K562 (cell line): ENCODE data around the gene TULP1. TPM values are rescaled to one million over a fixed set of nuclear protein-coding genes. Genes with fewer than 3 reads are reported as not detected.

Experiments
- ATAC-seq: fragments of 200-7000 bp; cut with Tn5 transposase; 3 replicates; pipeline ENCODE4 v1.9.1; 2020; ENCODE audit warnings: moderate library complexity
- BruUV-seq: library from RNA; stranded (reverse); fragments of 400-500 nt; replicated peaks from 2 replicates; lab custom pipeline; 2021; lab: Mats Ljungman, UMichigan
- CTCF ChIA-PET: fragments of 300-600 bp; formaldehyde crosslinking; extraction: SDS; loops from one replicate; lab custom pipeline; 2021; ENCODE audit warnings: low intra/inter-chr PET ratio; lab: Yijun Ruan, JAX
- POLR2A ChIA-PET: fragments of 300-600, 350-650 bp; sonication (Branson Sonifier 250); formaldehyde crosslinking; extraction: SDS; loops from one replicate; lab custom pipeline; 2021; ENCODE audit warnings: antibody characterized with exemption, inconsistent platforms; lab: Yijun Ruan, JAX
- DNase-seq, 4 experiments: peaks; one replicate each; pipeline versions ENCODE4 v3.0.0 to v3.0.0-alpha.2; 2011 to 2018; ENCODE audit warnings: low spot score in 3 of 4, mixed read lengths in 3 of 4; ENCODE audit errors: extremely low read depth in 1 of 4
- FAIRE-seq: peaks from 2 replicates; lab custom pipeline; 2011; peaks lifted over from hg19 to GRCh38; lab: Jason Lieb, UNC
- H2AFZ ChIP-seq: 2 replicates; pipeline ENCODE4 v1.6.0; 2011; ENCODE audit warnings: low read depth, low read length, control low read depth, inconsistent platforms
- H3K27ac ChIP-seq: fragments of 200-600 bp; 3 replicates; pipeline ENCODE4 v1.8.0; 2011; ENCODE audit warnings: low read depth, mild to moderate bottlenecking, control low read depth, inconsistent platforms, low read length, moderate library complexity, mixed read lengths; ENCODE audit errors: extremely low read depth
- H3K27me3 ChIP-seq, 2 experiments: fragments of 300-600 bp in 1 of 2; 2 replicates in 1 of 2; 3 replicates in 1 of 2; pipeline versions ENCODE4 v1.6.0 to v1.8.0; 2011; ENCODE audit warnings: inconsistent platforms in 2 of 2, low read length in 2 of 2, mild to moderate bottlenecking in 1 of 2, mixed read lengths in 1 of 2, moderate library complexity in 1 of 2; ENCODE audit not compliant: control insufficient read depth in 2 of 2, insufficient read depth in 2 of 2
- H3K36me3 ChIP-seq: fragments of 300-600 bp; 3 replicates; pipeline ENCODE4 v1.8.0; 2011; ENCODE audit warnings: mild to moderate bottlenecking, low read length, inconsistent platforms; ENCODE audit not compliant: control insufficient read depth, insufficient read depth
- H3K4me1 ChIP-seq, 2 experiments: fragments of 200-600 bp in 1 of 2; replicated peaks in 1 of 2; 2 replicates in 1 of 2; 3 replicates in 1 of 2; pipeline versions ENCODE4 v1.5.1 to v1.8.0; 2011; ENCODE audit warnings: inconsistent platforms in 2 of 2, low read length in 2 of 2, mild to moderate bottlenecking in 1 of 2, mixed read lengths in 1 of 2, moderate library complexity in 1 of 2; ENCODE audit not compliant: control insufficient read depth in 2 of 2, insufficient read depth in 2 of 2
- H3K4me2 ChIP-seq: 2 replicates; pipeline ENCODE4 v1.6.1; 2011; ENCODE audit warnings: low read length, control low read depth, inconsistent platforms, mixed read lengths; ENCODE audit not compliant: insufficient read depth
- H3K4me3 ChIP-seq: fragments of 200-600 bp; sonication (generic), shearing (Covaris generic); 2 replicates; pipeline ENCODE4 v1.5.1; 2016; ENCODE audit warnings: control low read depth, inconsistent platforms
- H3K79me2 ChIP-seq: fragments of 200-600 bp; 3 replicates; pipeline ENCODE4 v1.8.0; 2011; ENCODE audit warnings: low read length, inconsistent platforms; ENCODE audit not compliant: control insufficient read depth, insufficient read depth
- H3K9ac ChIP-seq, 2 experiments: 2 replicates each; pipeline versions ENCODE4 v1.6.0 to v1.6.1; 2011; ENCODE audit warnings: low read depth in 2 of 2, low read length in 2 of 2, control low read depth in 1 of 2, inconsistent platforms in 1 of 2, mild to moderate bottlenecking in 1 of 2, mixed read lengths in 1 of 2; ENCODE audit not compliant: insufficient read depth in 1 of 2
- H3K9me1 ChIP-seq: one replicate; pipeline ENCODE4 v1.6.0; 2011; ENCODE audit warnings: inconsistent platforms, mild to moderate bottlenecking, low read length, moderate library complexity; ENCODE audit not compliant: control insufficient read depth, insufficient read depth
- H3K9me3 ChIP-seq: replicated peaks from 2 replicates; pipeline ENCODE4 v1.5.1; 2011; ENCODE audit warnings: low read depth, low read length, inconsistent platforms; ENCODE audit not compliant: control insufficient read depth, insufficient read depth
- H4K20me1 ChIP-seq: replicated peaks from 2 replicates; pipeline ENCODE4 v1.6.1; 2011; ENCODE audit warnings: low read length, inconsistent platforms, mixed read lengths; ENCODE audit not compliant: control insufficient read depth, insufficient read depth
- ADNP ChIP-seq: fragments of 200-800 bp; sonication (Bioruptor generic); IDR thresholded peaks from 2 replicates; pipeline ENCODE4 v1.6.1; 2016; ENCODE audit warnings: missing genetic modification characterization, missing compliant biosample characterization
- BCOR ChIP-seq: fragments of 450-650 bp; IDR thresholded peaks from 2 replicates; pipeline ENCODE4 v1.6.1; 2016
- FOXK1 ChIP-seq: sonication (generic); formaldehyde crosslinking; IDR thresholded peaks from 2 replicates; pipeline ENCODE4 v1.8.0; 2022; ENCODE audit warnings: missing genetic modification reagents, mild to moderate bottlenecking, borderline replicate concordance
- HCFC1 ChIP-seq: IDR thresholded peaks from 2 replicates; pipeline ENCODE4 v1.6.1; 2012; ENCODE audit warnings: low read depth, low read length, improper control_type of control experiment
- HDAC2 ChIP-seq: fragments of 450-650 bp; IDR thresholded peaks from 2 replicates; pipeline ENCODE4 v1.6.1; 2016; ENCODE audit warnings: mild to moderate bottlenecking
- KDM1A ChIP-seq, 2 experiments: fragments of 450-650 bp; IDR thresholded peaks; 2 replicates each; pipeline ENCODE4 v1.6.1; 2016; ENCODE audit warnings: mild to moderate bottlenecking in 2 of 2
- RBM25 ChIP-seq: fragments of 200-400 bp; formaldehyde crosslinking; IDR thresholded peaks from 2 replicates; pipeline ENCODE4 v1.6.1; 2018; ENCODE audit warnings: low read length, low read depth, moderate library complexity; ENCODE audit not compliant: severe bottlenecking
- WGBS: fragments of 100-300 bp; shearing (Covaris generic); methylation state at CpG from one replicate; pipeline ENCODE4 v1.1.6; 2016; ENCODE audit warnings: low coverage, mixed read lengths; ENCODE audit not compliant: insufficient coverage; ENCODE audit errors: missing lambda C conversion rate; 5-methylcytosine and 5-hydroxymethylcytosine counted together
- in situ Hi-C: fragments of 300-500 bp; cut with MboI; formaldehyde crosslinking; loops from 4 replicates; pipeline ENCODE4 v1.15.0; 2018; ENCODE audit warnings: inconsistent platforms, mixed read lengths
- intact Hi-C: fragments of 100-400 bp; cut with micrococcal nuclease; formaldehyde crosslinking; loops from 2 replicates; pipeline ENCODE4 v1.14.2; 2022
- polyA plus RNA-seq, 8 experiments: library from polyadenylated mRNA; depleted of rRNA in 4 of 8; stranded (reverse) in 5 of 8; unstranded in 3 of 8; fragments of >200 nt; fragmentation: Nextera tagmentation in 2 of 8; fragmentation: Illumina TruSeq in 1 of 8; extraction: Ambion mirVana in 2 of 8; extraction: Trizol in 1 of 8; gene quantifications; 2 replicates each; pipeline versions ENCODE4 v1.2.1 to v1.2.3, GENCODE V29; 2011 to 2014; ENCODE audit warnings: inconsistent platforms in 1 of 8, missing spikeins in 1 of 8
- total RNA-seq, 7 experiments: library from RNA; depleted of rRNA in 6 of 7; stranded (reverse); fragments of >200 nt in 6 of 7; fragmentation: Illumina TruSeq in 2 of 7; extraction: Trizol in 2 of 7; gene quantifications; 2 replicates each; pipeline versions ENCODE4 v1.2.1 to v1.2.3, GENCODE V29; 2011 to 2021; ENCODE audit warnings: low replicate concordance in 1 of 7
- TF ChIP-seq, protein P1 (sequence below): sonication (generic); formaldehyde crosslinking; IDR thresholded peaks from 2 replicates; pipeline ENCODE4 v1.8.0; 2022; ENCODE audit warnings: missing genetic modification reagents, mild to moderate bottlenecking, borderline replicate concordance
- TF ChIP-seq, protein P2 (sequence below): fragments of 250-450 bp; sonication (Bioruptor Pico); IDR thresholded peaks from 2 replicates; pipeline ENCODE4 v1.5.0; 2020; ENCODE audit warnings: mild to moderate bottlenecking, borderline replicate concordance
- TF ChIP-seq, protein P3 (sequence below): fragments of 250-450 bp; sonication (Bioruptor Pico); IDR thresholded peaks from 2 replicates; pipeline ENCODE4 v1.4.0; 2020; ENCODE audit warnings: mild to moderate bottlenecking, moderate library complexity

TULP1 gene
- total and polyA plus RNA-seq, 9 of the 15 experiments (the other 6 are each of a cell fraction or from before 2014, with no cell fraction given), result 0.06 to 0.17 (median 0.09) TPM; not detected in 6

DNA sequence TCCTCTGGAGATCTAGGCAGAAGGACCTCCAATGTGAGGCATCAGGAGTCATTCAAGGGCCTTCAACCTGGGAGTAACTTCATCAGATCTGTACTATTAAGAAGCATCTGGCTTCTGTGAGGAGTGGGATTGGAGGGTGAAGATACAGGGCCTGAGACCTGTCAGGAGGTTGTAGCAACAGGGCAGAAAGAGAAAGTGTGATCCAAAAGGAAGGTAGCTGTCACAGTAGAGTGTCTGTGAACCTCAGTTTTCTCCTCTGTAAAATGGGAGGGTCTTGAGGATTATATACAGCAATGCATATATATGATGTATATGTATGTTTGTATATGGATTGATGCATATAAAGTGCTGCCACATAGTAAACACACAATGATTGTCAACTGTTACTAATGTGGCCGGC is 47.0 kb downstream of the TULP1 start:
- no peaks in the 10 kb centered on the region; a peak in 1 of 5 replicates for H3K27me3 ChIP-seq
- 0 out of 2 replicates have a peak, but pooled peaks cover 1% of the 10 kb centered on the region for H3K9me3 ChIP-seq
- in situ Hi-C loops, result loop anchor here (5.0 kb wide), 1 partner anchor 123 kb away; the partner anchor contains the start of gene PPARD
- H3K79me2 ChIP-seq, result peaks cover 26% of the 10 kb centered on the region
- no peak for ATAC-seq
- no TSS peak for BruUV-seq
- H3K4me1 ChIP-seq, result peaks cover 8 to 14% of the 10 kb centered on the region in 2 experiments; a peak in 4 of 5 replicates
- 88% methylated on average over 1 of the region's 1 CpG for WGBS
- no peak overlapping the region for H3K4me3 ChIP-seq
- H3K9ac ChIP-seq, result no peak overlapping the region
- TF ChIP-seq, protein P1, sequence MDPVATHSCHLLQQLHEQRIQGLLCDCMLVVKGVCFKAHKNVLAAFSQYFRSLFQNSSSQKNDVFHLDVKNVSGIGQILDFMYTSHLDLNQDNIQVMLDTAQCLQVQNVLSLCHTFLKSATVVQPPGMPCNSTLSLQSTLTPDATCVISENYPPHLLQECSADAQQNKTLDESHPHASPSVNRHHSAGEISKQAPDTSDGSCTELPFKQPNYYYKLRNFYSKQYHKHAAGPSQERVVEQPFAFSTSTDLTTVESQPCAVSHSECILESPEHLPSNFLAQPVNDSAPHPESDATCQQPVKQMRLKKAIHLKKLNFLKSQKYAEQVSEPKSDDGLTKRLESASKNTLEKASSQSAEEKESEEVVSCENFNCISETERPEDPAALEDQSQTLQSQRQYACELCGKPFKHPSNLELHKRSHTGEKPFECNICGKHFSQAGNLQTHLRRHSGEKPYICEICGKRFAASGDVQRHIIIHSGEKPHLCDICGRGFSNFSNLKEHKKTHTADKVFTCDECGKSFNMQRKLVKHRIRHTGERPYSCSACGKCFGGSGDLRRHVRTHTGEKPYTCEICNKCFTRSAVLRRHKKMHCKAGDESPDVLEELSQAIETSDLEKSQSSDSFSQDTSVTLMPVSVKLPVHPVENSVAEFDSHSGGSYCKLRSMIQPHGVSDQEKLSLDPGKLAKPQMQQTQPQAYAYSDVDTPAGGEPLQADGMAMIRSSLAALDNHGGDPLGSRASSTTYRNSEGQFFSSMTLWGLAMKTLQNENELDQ (CRISPR knock-in tag), result no peak
- TF ChIP-seq, protein P2, sequence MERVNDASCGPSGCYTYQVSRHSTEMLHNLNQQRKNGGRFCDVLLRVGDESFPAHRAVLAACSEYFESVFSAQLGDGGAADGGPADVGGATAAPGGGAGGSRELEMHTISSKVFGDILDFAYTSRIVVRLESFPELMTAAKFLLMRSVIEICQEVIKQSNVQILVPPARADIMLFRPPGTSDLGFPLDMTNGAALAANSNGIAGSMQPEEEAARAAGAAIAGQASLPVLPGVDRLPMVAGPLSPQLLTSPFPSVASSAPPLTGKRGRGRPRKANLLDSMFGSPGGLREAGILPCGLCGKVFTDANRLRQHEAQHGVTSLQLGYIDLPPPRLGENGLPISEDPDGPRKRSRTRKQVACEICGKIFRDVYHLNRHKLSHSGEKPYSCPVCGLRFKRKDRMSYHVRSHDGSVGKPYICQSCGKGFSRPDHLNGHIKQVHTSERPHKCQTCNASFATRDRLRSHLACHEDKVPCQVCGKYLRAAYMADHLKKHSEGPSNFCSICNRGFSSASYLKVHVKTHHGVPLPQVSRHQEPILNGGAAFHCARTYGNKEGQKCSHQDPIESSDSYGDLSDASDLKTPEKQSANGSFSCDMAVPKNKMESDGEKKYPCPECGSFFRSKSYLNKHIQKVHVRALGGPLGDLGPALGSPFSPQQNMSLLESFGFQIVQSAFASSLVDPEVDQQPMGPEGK (CRISPR knock-in tag), result no peak
- TF ChIP-seq HDAC2 (0 out of 2 replicates have a peak, but pooled peaks have one; percentile 24), HCFC1 (no peak), BCOR (peak; percentile 78), ADNP (tag) (peak; percentile 55; the same call in 1 of the 2 replicates), FOXK1 (CRISPR knock-in tag) (no peak), KDM1A (IDR thresholded peaks at IDR 0.05) (peak in 1 of 2 experiments; percentile 23; a peak in 1 of 4 replicates), RBM25 (peak; percentile 66)
- TF ChIP-seq, protein P3, sequence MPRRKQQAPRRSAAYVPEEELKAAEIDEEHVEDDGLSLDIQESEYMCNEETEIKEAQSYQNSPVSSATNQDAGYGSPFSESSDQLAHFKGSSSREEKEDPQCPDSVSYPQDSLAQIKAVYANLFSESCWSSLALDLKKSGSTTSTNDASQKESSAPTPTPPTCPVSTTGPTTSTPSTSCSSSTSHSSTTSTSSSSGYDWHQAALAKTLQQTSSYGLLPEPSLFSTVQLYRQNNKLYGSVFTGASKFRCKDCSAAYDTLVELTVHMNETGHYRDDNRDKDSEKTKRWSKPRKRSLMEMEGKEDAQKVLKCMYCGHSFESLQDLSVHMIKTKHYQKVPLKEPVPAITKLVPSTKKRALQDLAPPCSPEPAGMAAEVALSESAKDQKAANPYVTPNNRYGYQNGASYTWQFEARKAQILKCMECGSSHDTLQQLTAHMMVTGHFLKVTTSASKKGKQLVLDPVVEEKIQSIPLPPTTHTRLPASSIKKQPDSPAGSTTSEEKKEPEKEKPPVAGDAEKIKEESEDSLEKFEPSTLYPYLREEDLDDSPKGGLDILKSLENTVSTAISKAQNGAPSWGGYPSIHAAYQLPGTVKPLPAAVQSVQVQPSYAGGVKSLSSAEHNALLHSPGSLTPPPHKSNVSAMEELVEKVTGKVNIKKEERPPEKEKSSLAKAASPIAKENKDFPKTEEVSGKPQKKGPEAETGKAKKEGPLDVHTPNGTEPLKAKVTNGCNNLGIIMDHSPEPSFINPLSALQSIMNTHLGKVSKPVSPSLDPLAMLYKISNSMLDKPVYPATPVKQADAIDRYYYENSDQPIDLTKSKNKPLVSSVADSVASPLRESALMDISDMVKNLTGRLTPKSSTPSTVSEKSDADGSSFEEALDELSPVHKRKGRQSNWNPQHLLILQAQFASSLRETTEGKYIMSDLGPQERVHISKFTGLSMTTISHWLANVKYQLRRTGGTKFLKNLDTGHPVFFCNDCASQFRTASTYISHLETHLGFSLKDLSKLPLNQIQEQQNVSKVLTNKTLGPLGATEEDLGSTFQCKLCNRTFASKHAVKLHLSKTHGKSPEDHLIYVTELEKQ (CRISPR knock-in tag), result no peak
- no peak for FAIRE-seq
- H3K9me1 ChIP-seq, result no peaks in the 10 kb centered on the region
- H3K36me3 ChIP-seq, result peaks cover 69% of the 10 kb centered on the region
- intact Hi-C loops, result no loop called here
- peaks cover 18% of the 10 kb centered on the region for H4K20me1 ChIP-seq
- H3K4me2 ChIP-seq, result no peak overlapping the region
- no peak for DNase-seq
- POLR2A ChIA-PET, result interaction anchor here (0.6 to 1.3 kb wide), 5 partner anchors 10 to 172 kb away, joined by 3 to 5 read pairs (median 3); no protein-coding TSS in a partner anchor
- no peak overlapping the region for H3K27ac ChIP-seq
- CTCF ChIA-PET, result no interaction called here
- no peak overlapping the region for H2AFZ ChIP-seq
